Middle frontal gyrus (tissue), 1 donor: Measurements from ENCODE around the gene BCKDK.
"Not testable (repeated sequence)": the region's sequence is repeated elsewhere in the genome, so short reads cannot be mapped to it uniquely, and the experiment has no call there.

Experiments
- DNase-seq: peaks from one replicate; pipeline ENCODE4 v3.0.0-alpha.2; 2015; ENCODE audit warnings: low spot score; ENCODE audit errors: extremely low spot score

Gene BCKDK

GRCh38 chr16:31094424-31095120, 13.6 kb upstream of the BCKDK start, which contains the start of gene VKORC1:
Gene VKORC1 (minus strand): TSS chr16:31094797. CDS start chr16:31094729, 68 bp downstream.
- peak; percentile 91 for DNase-seq

DNA sequence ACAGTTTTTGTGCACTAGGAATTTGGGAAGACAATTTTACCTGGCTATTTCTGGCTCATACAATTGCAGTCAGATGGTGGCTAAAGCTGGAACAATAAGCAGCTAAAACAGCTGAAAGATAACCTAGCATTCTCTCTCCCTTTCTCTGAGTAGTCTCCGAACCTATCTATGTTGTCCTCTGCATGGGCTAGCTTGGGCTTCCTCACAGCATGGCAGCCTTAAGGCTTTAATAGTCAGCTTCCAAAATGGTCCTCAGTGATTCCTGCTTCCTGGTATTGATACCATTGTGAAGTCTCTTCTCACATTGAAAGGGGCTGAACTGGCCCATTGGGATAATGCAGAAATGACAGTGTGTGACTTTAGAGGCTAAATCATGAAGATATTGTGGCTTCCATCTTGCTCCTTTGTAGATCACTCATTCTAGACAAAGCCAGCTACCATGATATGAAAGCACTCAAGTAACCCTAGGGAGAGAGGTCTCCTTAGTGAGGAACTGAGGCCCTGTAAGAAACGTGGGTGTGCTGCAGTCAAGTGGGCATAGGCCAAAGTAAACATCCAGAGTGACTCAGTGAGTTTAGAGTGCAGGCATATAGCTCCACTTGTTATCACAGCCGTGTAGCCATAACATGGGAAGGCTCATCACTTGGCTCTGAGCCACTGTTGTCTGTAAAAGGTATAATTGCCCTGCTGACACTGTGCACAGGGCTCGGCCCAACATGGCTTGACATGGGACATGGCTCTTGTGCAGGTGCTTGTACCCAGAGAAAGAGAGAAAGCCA, 8.1 kb upstream of the BCKDK start:
- no peak for DNase-seq

DNA sequence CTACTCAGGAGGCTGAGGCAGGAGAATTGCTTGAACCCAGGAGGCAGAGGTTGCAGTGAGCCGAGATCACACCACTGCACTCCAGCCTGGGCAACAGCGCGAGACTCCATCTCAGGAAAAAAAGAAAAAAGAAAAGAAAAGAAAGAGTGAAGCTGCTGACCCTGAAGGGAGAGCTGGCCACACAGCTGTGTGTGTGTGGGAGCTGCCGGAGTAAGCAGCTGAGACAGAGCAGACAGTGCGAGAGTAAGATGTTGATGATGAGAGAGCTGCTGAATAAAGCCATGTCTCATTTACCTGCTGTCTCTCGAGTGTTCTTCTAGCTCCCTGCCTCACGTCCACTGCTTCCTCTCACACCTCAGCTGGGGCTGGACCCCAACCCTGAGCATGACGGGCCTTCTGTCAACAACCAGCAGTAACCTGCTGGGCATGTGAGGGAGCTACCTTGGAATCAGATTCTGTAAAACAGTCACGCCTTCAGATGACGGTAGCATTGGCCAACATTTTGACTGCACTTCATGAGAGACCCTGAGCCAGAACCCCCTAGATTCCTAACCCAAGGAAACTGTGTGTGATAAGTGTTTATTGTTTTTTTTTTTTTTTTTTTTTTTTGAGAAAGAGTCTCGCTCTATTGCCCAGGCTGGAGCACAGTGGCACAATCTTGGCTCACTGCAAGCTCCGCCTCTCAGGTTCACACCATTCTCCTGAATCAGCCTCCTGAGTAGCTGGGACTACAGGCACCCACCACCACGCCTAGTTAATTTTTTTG, 7.1 kb upstream of the BCKDK start:
- not testable (repeated sequence) for DNase-seq

- no peak for DNase-seq
Measured at GRCh38 chr16:31105677-31106213, 2.4 kb upstream of the BCKDK start.

GRCh38 chr16:31106509-31107464, 1.4 kb upstream of the BCKDK start:
- DNase-seq, result no peak

DNA sequence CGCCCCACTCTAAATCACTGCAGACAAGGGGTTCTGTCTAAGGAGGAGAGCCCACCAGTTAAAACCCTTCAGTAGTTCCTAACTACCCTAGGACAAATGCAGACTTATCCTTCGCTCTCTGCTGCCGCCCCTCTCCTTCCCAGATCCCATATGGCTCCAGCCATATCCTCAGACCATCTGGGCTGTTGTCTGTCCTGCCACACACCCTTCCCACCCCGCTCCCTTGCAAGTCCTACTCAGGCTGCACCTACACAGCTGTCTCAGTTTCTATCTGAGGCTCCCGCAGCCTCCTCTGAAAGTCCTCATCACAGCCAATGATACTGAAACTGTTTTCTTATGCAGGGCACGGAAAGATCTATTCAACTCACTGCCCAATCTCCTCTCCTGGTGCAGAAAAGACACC, 720 bp upstream of the BCKDK start:
- no peak for DNase-seq

DNA sequence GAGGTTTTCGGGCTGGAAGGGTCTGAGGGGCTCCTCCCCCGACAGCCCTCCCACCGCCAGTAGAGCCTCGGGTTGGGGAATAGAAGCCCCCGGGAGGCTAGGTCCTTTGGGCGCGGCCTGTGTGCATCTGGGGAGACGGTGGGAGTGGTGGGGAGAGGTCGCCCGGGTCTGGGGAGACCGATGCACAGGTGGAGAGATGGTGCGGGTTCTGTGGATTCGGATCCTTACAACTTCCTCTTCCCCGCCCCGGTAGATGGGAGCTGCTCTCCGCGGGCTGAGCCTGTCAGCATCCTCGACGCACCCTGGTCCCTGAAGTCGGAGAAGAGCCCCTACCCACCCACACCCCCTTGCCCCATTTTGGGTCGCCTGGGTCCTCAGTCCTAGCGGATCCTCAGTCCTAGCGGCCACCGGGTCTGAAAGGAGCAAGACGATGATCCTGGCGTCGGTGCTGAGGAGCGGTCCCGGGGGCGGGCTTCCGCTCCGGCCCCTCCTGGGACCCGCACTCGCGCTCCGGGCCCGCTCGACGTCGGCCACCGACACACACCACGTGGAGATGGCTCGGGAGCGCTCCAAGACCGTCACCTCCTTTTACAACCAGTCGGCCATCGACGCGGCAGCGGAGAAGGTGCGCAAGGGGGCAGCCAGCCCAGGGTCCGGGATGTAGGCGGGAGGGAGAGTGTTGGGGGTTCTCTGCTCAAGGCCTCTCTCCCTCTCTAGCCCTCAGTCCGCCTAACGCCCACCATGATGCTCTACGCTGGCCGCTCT, 790 bp downstream of the BCKDK start:
- no peak for DNase-seq

- no peak for DNase-seq
Measured at GRCh38 chr16:31109622-31110021, 1.4 kb downstream of the BCKDK start.

DNA sequence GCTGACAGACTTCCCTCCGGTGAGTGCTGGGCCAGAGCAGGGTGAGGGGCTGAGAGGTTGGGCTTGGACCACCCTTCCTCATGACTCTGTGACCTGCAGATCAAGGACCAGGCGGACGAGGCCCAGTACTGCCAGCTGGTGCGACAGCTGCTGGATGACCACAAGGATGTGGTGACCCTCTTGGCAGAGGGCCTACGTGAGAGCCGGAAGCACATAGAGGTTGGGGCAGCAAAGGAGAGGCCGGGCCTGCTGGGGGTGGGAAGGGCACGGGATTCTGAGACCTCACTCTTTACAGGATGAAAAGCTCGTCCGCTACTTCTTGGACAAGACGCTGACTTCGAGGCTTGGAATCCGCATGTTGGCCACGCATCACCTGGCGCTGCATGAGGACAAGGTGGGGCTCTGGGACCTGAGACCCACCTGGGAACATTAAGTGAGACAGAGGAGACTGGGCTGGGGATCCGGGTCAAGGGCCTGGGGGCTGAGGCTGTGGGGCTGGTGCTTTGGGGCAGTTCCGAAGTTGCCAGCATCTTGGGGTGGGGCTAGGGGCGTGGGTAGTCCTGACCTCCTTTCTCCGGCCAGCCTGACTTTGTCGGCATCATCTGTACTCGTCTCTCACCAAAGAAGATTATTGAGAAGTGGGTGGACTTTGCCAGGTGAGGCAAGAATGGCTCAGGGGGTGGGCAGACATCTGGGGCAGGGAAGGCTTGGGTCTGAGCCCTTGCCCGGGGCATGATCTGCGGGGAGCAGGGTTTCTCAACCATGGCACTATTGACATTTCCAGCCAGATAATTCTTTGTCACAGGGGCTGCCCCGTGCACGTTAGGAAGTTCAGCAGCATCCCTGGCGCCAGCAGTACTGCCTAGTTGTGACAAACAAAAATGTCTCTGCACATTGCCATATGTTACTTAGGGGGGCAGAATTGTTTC, 2.2 kb downstream of the BCKDK start:
- DNase-seq, result no peak

DNA sequence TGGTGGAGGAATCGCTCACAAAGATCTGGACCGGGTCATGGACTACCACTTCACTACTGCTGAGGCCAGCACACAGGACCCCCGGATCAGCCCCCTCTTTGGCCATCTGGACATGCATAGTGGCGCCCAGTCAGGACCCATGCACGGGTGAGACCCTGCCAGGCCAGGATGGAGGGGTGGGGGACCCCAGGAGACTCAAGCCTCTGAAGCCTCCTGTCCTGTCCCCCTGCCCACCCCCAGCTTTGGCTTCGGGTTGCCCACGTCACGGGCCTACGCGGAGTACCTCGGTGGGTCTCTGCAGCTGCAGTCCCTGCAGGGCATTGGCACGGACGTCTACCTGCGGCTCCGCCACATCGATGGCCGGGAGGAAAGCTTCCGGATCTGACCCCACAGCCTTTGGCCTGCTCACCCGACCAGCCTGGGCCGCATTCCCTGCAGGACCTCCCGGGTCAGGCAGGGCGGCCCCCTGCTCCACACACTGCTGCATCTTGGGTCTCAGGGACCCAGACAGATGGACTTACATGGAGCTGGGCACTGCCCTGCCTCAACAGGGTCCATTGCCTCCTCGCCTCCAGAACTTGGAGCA, 3.8 kb downstream of the BCKDK start:
- DNase-seq, result no peak

DNA sequence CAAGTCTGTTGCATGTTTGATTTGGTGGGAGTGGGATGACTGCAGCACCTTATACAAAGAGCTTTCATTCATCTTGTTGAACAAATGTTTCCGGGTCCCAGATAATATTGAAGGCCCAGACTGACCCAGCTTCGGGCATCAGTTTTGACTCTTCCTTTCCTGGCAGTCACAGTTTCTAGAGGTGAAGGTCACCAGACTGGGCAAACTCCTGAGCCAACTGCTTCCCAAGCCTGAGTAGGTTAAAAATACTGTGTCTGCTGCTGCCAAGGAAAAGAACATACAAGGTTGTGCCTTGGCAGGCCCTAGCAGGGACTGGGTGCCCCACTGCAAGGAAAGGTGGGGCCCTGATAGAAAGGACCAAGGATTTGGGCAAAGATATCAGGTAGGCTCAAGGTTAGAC, 4.5 kb downstream of the BCKDK start:
- no peak for DNase-seq

DNA sequence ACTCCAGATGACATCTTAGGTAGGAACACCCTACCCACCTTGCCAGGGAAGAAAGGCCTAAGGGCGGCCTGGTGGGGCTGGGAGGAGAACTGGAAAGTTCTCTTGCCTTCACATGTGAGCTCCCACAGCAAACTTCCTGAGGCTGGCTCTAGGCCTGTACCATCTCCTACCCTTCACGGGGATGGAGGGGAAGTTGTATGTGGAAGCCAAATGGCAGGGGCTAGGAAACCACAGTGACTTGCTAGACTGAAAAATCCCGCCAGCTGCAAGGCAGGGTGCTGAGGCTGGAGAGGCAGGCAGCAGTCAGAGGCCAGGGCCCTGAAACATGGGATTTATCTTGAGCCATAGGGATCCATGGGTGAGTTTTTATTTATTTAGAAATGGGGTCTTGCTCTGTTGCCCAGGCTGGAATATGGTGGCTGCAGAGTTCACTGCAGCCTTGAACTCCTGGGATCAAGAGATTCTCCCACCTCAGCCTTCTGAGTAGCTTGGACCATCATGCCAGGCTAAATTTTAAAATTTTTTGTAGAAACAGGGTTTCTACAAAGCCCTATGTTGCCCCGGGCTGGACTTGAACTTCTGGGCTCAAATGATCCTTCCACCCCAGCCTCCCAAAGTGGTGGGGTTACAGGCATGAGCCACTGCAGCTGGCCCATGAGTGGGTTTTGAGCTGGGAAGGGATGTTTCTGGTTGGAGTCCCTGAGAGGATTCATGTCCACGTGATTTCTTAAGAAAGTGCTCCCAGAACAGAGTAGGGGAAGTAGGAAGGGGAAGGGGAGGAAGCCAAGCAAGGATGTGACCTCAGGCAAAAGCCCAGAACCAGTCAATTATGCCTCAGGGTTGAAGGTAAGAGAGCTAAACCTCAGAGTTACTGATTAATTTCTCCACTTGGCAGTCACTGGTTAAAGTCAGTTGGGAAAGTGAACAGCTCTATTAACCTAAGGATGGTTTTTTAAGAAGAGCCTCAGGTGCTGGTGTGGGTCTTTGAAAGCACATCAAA, 5.2 kb downstream of the BCKDK start:
- DNase-seq, result no peak

GRCh38 chr16:31114468-31114867, 6.3 kb downstream of the BCKDK start:
- DNase-seq, result no peak

DNA sequence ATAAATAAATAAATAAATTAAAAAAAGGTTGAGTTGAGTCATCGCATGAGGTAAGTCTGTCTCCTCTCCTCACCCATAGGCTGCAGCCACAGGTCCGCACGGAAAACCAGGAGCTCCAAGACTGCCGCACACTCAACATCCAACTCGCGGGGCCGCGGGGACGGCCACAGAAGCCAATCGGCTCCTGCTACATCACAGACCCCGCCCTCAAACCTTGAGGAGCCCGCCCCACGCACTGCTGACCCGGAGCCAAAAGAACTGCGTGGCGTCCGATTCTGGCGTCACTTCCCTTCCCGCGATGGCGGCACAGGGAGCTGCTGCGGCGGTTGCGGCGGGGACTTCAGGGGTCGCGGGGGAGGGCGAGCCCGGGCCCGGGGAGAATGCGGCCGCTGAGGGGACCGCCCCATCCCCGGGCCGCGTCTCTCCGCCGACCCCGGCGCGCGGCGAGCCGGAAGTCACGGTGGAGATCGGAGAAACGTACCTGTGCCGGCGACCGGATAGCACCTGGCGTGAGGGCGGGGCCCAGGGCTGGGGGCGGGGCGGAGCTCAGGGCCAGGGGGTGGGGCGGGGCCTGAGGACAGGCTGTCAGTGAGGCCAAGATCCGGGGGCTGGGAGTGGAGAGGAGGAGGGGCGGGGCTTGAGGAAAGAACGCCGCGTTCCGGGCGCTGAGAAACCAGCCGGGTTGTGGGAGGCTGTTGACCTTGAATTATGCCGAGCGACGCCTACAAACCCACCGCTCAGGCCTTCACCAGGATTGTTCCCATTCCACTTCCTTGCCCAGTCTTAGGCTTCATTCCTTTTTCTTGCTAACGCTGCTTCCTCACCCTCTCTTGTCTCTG, 9.4 kb downstream of the BCKDK start, which contains the start of gene KAT8:
KAT8 (plus strand) TSS at position 281 of the 839 bp plus-strand sequence; CDS start at position 299, 18 bp downstream.
- peak; percentile 97 for DNase-seq

GRCh38 chr16:31118223-31119155, 10.3 kb downstream of the BCKDK start:
- DNase-seq, result no peak
